GM23338 (cell line): ENCODE data around the gene SLC35D2. TPM values are rescaled to one million over a fixed set of nuclear protein-coding genes. Genes with fewer than 3 reads are reported as not detected.
"Not testable (repeated sequence)": the region's sequence is repeated elsewhere in the genome, so short reads cannot be mapped to it uniquely, and the experiment has no call there.

Experiments
- ATAC-seq: fragments of 200-7000 bp; cut with Tn5 transposase; 3 replicates; pipeline ENCODE4 v1.9.1; 2020
- DNase-seq: peaks from one replicate; pipeline ENCODE4 v3.0.0-alpha.2; 2015; ENCODE audit warnings: low spot score
- H2AFZ ChIP-seq: fragments of 200-600 bp; sonication (generic); 2 replicates; pipeline ENCODE4 v1.8.0; 2016; ENCODE audit warnings: antibody characterized with exemption, mild to moderate bottlenecking, moderate library complexity
- H3F3A ChIP-seq: fragments of 200-600 bp; sonication (generic); replicated peaks from 2 replicates; pipeline ENCODE4 v1.8.0; 2017; ENCODE audit warnings: antibody characterized with exemption, mixed run types, low read depth
- H3K27ac ChIP-seq: fragments of 200-600 bp; sonication (generic); 2 replicates; pipeline ENCODE4 v1.6.1; 2016; ENCODE audit warnings: low read depth
- H3K27me3 ChIP-seq: fragments of 200-600 bp; sonication (generic); 2 replicates; pipeline ENCODE4 v1.8.0; 2016; ENCODE audit warnings: mild to moderate bottlenecking, mixed run types, moderate library complexity; ENCODE audit not compliant: insufficient read depth
- H3K36me3 ChIP-seq: fragments of 200-600 bp; sonication (generic); 2 replicates; pipeline ENCODE4 v1.8.0; 2016; ENCODE audit warnings: mild to moderate bottlenecking; ENCODE audit not compliant: insufficient read depth
- H3K4me1 ChIP-seq: fragments of 200-600 bp; sonication (generic); 2 replicates; pipeline ENCODE4 v1.8.0; 2016; ENCODE audit warnings: mild to moderate bottlenecking, moderate library complexity; ENCODE audit not compliant: insufficient read depth
- H3K4me2 ChIP-seq: fragments of 200-600 bp; sonication (generic); 2 replicates; pipeline ENCODE4 v1.7.1; 2017; ENCODE audit warnings: mixed run types
- H3K4me3 ChIP-seq: fragments of 200-600 bp; sonication (generic); 2 replicates; pipeline ENCODE4 v1.6.1; 2016; ENCODE audit warnings: mixed run types
- H3K79me2 ChIP-seq: fragments of 200-600 bp; sonication (generic); replicated peaks from 2 replicates; pipeline ENCODE4 v1.8.0; 2017; ENCODE audit warnings: mild to moderate bottlenecking; ENCODE audit not compliant: insufficient read depth
- H3K9me2 ChIP-seq: fragments of 200-600 bp; sonication (generic); 2 replicates; pipeline ENCODE4 v1.8.0; 2017; ENCODE audit not compliant: insufficient read depth
- H4K20me1 ChIP-seq: fragments of 200-600 bp; sonication (generic); replicated peaks from 2 replicates; pipeline ENCODE4 v1.8.0; 2017; ENCODE audit warnings: mild to moderate bottlenecking; ENCODE audit not compliant: insufficient read depth
- H3K27ac Mint-ChIP-seq: 2 replicates; pipeline ENCODE4 v1.8.0; 2020; ENCODE audit warnings: inconsistent platforms, mild to moderate bottlenecking, moderate library complexity, mixed read lengths
- H3K27me3 Mint-ChIP-seq: 3 replicates; pipeline ENCODE4 v1.8.0; 2022; ENCODE audit warnings: low read depth, mild to moderate bottlenecking, moderate library complexity, mixed read lengths, inconsistent platforms; ENCODE audit not compliant: insufficient read depth, poor library complexity
- H3K36me3 Mint-ChIP-seq: 3 replicates; pipeline ENCODE4 v1.8.0; 2021; ENCODE audit warnings: low read depth, mild to moderate bottlenecking, inconsistent platforms, moderate library complexity, mixed read lengths
- H3K4me1 Mint-ChIP-seq: 3 replicates; pipeline ENCODE4 v1.8.0; 2020; ENCODE audit warnings: mild to moderate bottlenecking, inconsistent platforms, mixed read lengths
- H3K4me3 Mint-ChIP-seq: 3 replicates; pipeline ENCODE4 v1.8.0; 2021; ENCODE audit warnings: moderate library complexity, mild to moderate bottlenecking, inconsistent platforms, mixed read lengths
- H3K9me3 Mint-ChIP-seq: 3 replicates; pipeline ENCODE4 v1.8.0; 2020; ENCODE audit warnings: moderate library complexity, mild to moderate bottlenecking, inconsistent platforms, mixed read lengths
- JUNB ChIP-seq: IDR thresholded peaks from one replicate; pipeline ENCODE4 v1.6.1; 2016; ENCODE audit warnings: antibody characterized with exemption; ENCODE audit not compliant: unreplicated experiment
- polyA plus RNA-seq: library from polyadenylated mRNA; unstranded; fragments of >200 nt; fragmentation: Nextera tagmentation; extraction: Ambion mirVana; gene quantifications from 2 replicates; pipeline ENCODE4 v1.2.1, GENCODE V29; 2016
- total RNA-seq: library from RNA; depleted of rRNA; stranded (reverse); fragments of >200 nt; shearing (Covaris generic); gene quantifications from 2 replicates; pipeline ENCODE4 v1.2.3, GENCODE V29; 2014
- TF ChIP-seq, protein P1 (sequence below): fragments of 250-450 bp; sonication (Bioruptor Pico); IDR thresholded peaks from 2 replicates; pipeline ENCODE4 v1.5.0; 2020; ENCODE audit warnings: mild to moderate bottlenecking, moderate library complexity
- TF ChIP-seq, protein P2 (sequence below): IDR thresholded peaks from 2 replicates; pipeline ENCODE4 v1.6.1; 2016; ENCODE audit warnings: antibody characterized with exemption

Gene SLC35D2
- total and polyA plus RNA-seq, 2 experiments from 2014 or later, result 8.2 to 14.4 TPM

DNA sequence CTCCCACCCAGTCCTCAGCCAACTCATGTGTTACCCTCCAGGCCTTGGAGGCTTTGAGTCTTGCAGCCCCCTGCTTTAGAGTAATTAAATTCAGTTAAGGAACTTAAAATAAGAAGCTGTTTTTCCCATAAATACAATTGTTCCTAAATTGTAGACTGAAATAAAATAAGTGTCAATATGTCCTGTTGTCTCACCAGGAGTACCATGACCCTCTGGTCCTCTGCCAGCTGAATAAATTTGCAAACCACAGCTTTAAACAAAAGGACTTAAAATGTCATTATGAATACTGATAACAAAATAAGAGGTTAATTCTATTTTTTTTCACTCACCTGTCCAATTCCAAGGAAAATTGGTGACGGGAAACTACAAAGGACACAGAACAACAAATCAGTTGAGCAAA lies 15.6 kb downstream of the SLC35D2 start (continued):
- TF ChIP-seq, protein P1, sequence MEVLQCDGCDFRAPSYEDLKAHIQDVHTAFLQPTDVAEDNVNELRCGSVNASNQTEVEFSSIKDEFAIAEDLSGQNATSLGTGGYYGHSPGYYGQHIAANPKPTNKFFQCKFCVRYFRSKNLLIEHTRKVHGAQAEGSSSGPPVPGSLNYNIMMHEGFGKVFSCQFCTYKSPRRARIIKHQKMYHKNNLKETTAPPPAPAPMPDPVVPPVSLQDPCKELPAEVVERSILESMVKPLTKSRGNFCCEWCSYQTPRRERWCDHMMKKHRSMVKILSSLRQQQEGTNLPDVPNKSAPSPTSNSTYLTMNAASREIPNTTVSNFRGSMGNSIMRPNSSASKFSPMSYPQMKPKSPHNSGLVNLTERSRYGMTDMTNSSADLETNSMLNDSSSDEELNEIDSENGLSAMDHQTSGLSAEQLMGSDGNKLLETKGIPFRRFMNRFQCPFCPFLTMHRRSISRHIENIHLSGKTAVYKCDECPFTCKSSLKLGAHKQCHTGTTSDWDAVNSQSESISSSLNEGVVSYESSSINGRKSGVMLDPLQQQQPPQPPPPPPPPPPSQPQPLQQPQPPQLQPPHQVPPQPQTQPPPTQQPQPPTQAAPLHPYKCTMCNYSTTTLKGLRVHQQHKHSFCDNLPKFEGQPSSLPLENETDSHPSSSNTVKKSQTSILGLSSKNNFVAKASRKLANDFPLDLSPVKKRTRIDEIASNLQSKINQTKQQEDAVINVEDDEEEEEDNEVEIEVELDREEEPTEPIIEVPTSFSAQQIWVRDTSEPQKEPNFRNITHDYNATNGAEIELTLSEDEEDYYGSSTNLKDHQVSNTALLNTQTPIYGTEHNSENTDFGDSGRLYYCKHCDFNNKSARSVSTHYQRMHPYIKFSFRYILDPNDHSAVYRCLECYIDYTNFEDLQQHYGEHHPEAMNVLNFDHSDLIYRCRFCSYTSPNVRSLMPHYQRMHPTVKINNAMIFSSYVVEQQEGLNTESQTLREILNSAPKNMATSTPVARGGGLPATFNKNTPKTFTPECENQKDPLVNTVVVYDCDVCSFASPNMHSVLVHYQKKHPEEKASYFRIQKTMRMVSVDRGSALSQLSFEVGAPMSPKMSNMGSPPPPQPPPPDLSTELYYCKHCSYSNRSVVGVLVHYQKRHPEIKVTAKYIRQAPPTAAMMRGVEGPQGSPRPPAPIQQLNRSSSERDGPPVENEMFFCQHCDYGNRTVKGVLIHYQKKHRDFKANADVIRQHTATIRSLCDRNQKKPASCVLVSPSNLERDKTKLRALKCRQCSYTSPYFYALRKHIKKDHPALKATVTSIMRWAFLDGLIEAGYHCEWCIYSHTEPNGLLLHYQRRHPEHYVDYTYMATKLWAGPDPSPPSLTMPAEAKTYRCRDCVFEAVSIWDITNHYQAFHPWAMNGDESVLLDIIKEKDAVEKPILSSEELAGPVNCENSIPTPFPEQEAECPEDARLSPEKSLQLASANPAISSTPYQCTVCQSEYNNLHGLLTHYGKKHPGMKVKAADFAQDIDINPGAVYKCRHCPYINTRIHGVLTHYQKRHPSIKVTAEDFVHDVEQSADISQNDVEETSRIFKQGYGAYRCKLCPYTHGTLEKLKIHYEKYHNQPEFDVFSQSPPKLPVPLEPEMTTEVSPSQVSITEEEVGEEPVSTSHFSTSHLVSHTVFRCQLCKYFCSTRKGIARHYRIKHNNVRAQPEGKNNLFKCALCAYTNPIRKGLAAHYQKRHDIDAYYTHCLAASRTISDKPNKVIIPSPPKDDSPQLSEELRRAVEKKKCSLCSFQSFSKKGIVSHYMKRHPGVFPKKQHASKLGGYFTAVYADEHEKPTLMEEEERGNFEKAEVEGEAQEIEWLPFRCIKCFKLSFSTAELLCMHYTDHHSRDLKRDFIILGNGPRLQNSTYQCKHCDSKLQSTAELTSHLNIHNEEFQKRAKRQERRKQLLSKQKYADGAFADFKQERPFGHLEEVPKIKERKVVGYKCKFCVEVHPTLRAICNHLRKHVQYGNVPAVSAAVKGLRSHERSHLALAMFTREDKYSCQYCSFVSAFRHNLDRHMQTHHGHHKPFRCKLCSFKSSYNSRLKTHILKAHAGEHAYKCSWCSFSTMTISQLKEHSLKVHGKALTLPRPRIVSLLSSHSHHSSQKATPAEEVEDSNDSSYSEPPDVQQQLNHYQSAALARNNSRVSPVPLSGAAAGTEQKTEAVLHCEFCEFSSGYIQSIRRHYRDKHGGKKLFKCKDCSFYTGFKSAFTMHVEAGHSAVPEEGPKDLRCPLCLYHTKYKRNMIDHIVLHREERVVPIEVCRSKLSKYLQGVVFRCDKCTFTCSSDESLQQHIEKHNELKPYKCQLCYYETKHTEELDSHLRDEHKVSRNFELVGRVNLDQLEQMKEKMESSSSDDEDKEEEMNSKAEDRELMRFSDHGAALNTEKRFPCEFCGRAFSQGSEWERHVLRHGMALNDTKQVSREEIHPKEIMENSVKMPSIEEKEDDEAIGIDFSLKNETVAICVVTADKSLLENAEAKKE, result no peak

DNA sequence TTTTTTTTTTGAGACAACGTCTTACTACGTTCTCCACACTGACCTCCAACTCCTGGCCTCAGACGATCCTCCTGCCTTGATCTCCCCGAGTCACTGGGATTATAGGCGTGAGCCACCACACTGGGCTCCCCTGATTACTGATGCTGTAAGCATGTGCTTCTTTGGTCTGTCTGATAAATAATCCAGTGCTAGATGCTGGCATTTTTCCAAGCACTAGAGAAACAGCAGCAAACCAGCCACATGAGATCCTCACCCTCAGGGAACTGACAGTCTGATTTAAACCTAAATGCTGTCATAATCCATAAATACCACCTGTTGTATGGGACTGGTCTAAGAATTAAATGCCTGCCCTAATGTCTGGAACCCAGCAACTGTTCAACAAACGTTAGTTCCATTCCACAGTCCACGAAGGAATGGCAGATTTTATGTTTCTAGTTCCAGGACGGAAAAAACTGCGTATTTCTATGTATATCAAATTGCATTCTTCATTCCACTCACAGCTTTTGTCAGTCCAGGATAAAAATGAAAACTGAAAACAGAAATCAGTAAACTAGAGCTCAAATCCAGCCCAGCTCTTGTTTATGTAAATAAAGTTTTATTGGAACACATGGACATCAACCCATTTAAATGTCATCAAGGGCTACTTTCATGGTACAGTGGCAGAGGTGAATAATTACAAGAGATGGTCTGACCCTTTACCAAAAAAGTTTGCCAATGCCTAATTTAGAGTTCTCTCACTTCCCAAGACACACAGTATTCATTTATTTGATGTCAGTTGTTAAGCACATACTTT lies 20.1 kb downstream of the SLC35D2 start:
- H3K79me2 ChIP-seq, result no peaks in the 10 kb centered on the region

DNA sequence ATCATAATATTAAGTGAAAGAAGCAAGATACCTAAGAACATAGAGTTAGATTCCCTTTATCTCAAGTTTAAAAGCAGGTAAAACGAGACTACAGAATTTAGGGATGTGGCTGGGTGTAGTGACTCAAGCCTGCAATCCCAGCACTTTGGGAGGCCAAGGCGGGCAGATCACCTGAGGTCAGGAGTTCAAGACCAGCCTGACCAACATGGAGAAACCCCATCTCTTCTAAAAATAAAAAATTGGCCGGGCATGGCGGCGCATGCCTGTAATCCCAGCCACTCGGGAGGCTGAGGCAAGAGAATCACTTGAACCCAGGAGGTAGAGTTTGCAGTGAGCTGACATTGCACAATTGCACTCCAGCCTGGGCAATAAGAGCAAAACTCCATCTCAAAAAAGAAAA lies 21.4 kb downstream of the SLC35D2 start:
- H3K27me3 Mint-ChIP-seq, DNase-seq, H3F3A ChIP-seq, H3K36me3 Mint-ChIP-seq, H3K4me1 ChIP-seq, H3K79me2 ChIP-seq, H2AFZ ChIP-seq, ATAC-seq, H3K4me3 ChIP-seq, H3K9me3 Mint-ChIP-seq, H3K4me1 Mint-ChIP-seq, H3K27ac ChIP-seq, H3K27me3 ChIP-seq, H3K36me3 ChIP-seq, H3K4me2 ChIP-seq, H4K20me1 ChIP-seq, H3K27ac Mint-ChIP-seq, H3K4me3 Mint-ChIP-seq, H3K9me2 ChIP-seq: not testable (repeated sequence)

More for the DNA sequence above, 20.1 kb downstream of the SLC35D2 start:
- H4K20me1 ChIP-seq, result no peaks in the 10 kb centered on the region
- DNase-seq (no peak), ATAC-seq (no peak)
- no peak overlapping the region for H3K4me3 Mint-ChIP-seq
- H3K27me3 ChIP-seq, result no peaks in the 10 kb centered on the region
- no peak overlapping the region for H2AFZ ChIP-seq
- H3F3A ChIP-seq, result no peaks in the 10 kb centered on the region
- no peak overlapping the region for H3K4me2 ChIP-seq
- no peak overlapping the region for H3K27ac ChIP-seq
- H3K36me3 Mint-ChIP-seq, result peaks cover 5% of the 10 kb centered on the region; the same call in 1 of the 3 replicates
- peaks cover 1% of the 10 kb centered on the region for H3K27me3 Mint-ChIP-seq
- H3K4me1 ChIP-seq, result no peaks in the 10 kb centered on the region
- no peaks in the 10 kb centered on the region for H3K9me2 ChIP-seq
- no peak for TF ChIP-seq JUNB
- TF ChIP-seq, protein P2, sequence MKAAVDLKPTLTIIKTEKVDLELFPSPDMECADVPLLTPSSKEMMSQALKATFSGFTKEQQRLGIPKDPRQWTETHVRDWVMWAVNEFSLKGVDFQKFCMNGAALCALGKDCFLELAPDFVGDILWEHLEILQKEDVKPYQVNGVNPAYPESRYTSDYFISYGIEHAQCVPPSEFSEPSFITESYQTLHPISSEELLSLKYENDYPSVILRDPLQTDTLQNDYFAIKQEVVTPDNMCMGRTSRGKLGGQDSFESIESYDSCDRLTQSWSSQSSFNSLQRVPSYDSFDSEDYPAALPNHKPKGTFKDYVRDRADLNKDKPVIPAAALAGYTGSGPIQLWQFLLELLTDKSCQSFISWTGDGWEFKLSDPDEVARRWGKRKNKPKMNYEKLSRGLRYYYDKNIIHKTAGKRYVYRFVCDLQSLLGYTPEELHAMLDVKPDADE, result no peak
- H3K9me3 Mint-ChIP-seq, result no peaks in the 10 kb centered on the region
- no peaks in the 10 kb centered on the region for H3K4me1 Mint-ChIP-seq
- no peak overlapping the region for H3K4me3 ChIP-seq
- no peaks in the 10 kb centered on the region for H3K36me3 ChIP-seq
- no peak overlapping the region for H3K27ac Mint-ChIP-seq
